Ectodermal cell (in vitro differentiated cells): ENCODE measurements around the gene LIPI.
"Not testable (repeated sequence)": the region's sequence is repeated elsewhere in the genome, so short reads cannot be mapped to it uniquely, and the experiment has no call there.

Experiments used
- H3K27ac ChIP-seq: 2 replicates; pipeline ENCODE4 v1.7.0; 2013; ENCODE audit warnings: mild to moderate bottlenecking, low read depth, low read length; ENCODE audit not compliant: insufficient read depth, poor library complexity, severe bottlenecking
- H3K27me3 ChIP-seq: 2 replicates; pipeline ENCODE4 v1.7.0; 2013; ENCODE audit warnings: mild to moderate bottlenecking, low read length; ENCODE audit not compliant: insufficient read depth, control insufficient read depth, poor library complexity, severe bottlenecking
- H3K36me3 ChIP-seq: one replicate; pipeline ENCODE4 v1.7.0; 2013; ENCODE audit warnings: low read length; ENCODE audit not compliant: control insufficient read depth, insufficient read depth
- H3K4me1 ChIP-seq: one replicate; pipeline ENCODE4 v1.7.0; 2013; ENCODE audit warnings: low read length; ENCODE audit not compliant: control insufficient read depth, insufficient read depth
- H3K4me3 ChIP-seq: 2 replicates; pipeline ENCODE4 v1.7.0; 2013; ENCODE audit warnings: low read depth, low read length, control low read depth; ENCODE audit not compliant: insufficient read depth
- H3K9me3 ChIP-seq: 2 replicates; pipeline ENCODE4 v1.7.0; 2013; ENCODE audit warnings: mild to moderate bottlenecking, low read length, moderate library complexity; ENCODE audit not compliant: control insufficient read depth
- WGBS, 2 experiments: methylation state at CpG; one replicate each; pipeline ENCODE4 v1.1.7; 2013; ENCODE audit warnings: missing lambda C conversion rate in 2 of 2; 5-methylcytosine and 5-hydroxymethylcytosine counted together

The LIPI gene

DNA sequence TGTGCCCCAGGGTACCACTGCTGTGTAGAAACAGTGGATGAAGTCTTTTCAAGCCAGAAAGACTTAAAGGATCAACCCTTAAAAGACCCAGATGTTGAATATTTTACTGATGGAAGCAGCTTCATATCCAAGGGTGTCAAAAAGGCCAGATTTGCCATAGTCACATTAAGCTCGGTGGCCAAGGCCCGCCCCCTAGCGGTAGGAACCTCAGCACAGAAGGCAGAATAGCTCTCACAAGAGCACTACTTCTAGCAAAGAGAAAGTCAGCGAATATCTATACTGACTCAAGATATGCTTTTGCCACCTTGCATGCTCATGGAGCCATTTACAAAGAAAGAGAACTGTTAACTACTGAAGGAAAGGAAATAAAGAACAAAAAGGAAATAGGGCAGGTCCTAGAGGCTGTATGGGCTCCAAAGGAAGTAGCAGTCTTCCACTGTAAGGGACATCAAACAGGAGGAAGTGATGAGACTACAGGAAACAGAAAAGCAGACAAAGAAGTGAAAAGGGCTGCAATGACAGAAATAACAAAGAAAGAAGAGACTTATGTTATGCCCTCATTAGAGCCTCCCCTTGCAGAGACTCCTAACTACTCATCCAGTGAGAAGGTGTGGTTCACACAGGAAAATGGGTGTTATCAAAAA, 90.5 kb downstream of the LIPI start:
- Histone ChIP-seq H3K36me3 (no peaks in the 10 kb centered on the region), H3K4me1 (no peaks in the 10 kb centered on the region), H3K27me3 (no peaks in the 10 kb centered on the region), H3K27ac (no peak overlapping the region), H3K9me3 (no peaks in the 10 kb centered on the region), H3K4me3 (no peak overlapping the region)
- WGBS, 2 experiments = 16 to 27% methylated on average over 4 of the region's 4 CpGs

DNA sequence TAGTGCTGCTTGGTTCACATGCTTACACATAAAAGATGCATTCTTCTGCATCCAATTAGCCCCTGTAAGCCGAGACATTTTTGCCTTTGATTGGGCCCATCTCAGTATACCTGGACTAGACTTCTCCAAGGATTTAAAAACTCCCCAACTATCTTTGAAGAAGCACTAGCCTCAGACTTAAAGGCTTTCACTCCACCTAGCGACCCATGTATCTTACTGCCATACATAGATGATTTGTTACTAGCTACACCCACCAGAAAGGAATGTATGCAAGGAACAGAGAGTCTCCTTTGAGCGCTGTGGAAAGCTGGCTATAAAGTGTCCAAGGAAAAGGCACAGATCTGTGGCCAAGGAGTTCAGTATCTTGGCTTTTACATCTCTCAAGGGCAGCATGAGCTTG, 91.7 kb downstream of the LIPI start:
- WGBS, 2 experiments = 74 to 78% methylated on average over 3 of the region's 3 CpGs
- no peaks in the 10 kb centered on the region for H3K36me3 ChIP-seq
- H3K4me3 ChIP-seq = no peak overlapping the region
- H3K9me3 ChIP-seq = no peaks in the 10 kb centered on the region
- no peak overlapping the region for H3K27ac ChIP-seq
- no peaks in the 10 kb centered on the region for H3K4me1 ChIP-seq
- no peaks in the 10 kb centered on the region for H3K27me3 ChIP-seq

DNA sequence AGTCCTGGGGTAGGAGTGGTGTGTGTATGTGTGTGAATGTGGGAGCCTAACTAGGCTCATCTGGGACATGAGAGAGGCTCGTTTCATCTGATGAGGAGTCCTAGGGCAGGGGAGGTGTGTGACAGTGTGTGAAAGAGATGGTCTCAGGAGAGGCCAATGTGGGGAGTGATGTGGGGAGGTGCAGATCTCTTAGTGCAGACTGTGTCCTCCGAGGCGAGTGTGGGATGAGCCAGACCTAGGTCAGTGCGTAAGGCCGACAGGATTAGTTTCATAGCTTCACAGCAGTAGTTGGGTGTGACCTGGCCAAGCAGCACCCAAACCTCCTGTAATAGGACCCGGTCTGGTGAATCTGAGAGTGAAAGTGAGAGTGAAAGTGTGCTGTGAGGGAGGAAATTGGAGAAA, 94.7 kb downstream of the LIPI start:
- no peaks in the 10 kb centered on the region for H3K9me3 ChIP-seq
- 92 to 94% methylated on average over 6 of the region's 6 CpGs for WGBS, 2 experiments
- no peaks in the 10 kb centered on the region for H3K4me1 ChIP-seq
- no peak overlapping the region for H3K4me3 ChIP-seq
- no peak overlapping the region for H3K27ac ChIP-seq
- H3K27me3 ChIP-seq = no peaks in the 10 kb centered on the region
- H3K36me3 ChIP-seq = no peaks in the 10 kb centered on the region

DNA sequence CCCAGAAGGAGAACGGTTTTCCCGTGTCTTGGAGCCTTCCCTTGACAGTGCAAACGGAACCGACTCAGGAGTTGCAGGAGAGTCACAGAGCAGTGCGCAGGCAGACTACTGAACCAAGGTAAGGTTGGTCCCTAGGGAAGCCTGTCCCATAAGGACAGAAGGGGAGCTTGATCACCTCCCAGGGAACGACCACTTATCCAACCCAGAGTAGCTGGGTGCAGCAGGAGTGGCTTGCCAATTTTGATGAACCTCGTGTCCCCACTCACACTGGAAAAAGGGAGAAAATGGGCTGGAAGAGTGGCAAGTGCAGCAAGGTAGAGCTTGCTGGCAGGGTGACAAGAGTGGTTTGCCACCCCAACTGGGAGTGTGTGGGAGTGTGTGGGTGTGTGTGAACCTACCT, 95.1 kb downstream of the LIPI start:
- Histone ChIP-seq H3K9me3 (no peaks in the 10 kb centered on the region), H3K4me1 (no peaks in the 10 kb centered on the region), H3K4me3 (no peak overlapping the region), H3K27me3 (no peaks in the 10 kb centered on the region), H3K36me3 (no peaks in the 10 kb centered on the region), H3K27ac (no peak overlapping the region)
- WGBS, 2 experiments = 93 to 95% methylated on average over 7 of the region's 7 CpGs

DNA sequence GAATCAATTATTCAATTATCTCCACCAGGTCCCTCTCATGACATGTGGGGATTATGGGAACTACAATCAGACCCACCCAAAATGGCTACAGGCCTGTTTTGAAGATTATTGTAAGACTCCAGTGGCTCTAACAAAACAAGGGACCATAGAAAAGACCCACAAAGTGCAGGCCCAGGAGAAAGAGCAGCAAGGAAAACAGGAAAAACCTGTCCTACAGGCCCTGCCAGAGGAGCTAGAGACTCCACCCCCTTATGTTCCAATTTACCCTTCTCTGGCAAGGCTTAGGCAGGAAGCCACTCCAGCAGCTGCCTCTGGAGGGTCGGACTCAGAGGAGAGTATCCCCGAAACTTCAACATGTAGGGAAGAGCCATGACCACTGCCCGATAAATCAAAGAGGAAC, 96.5 kb downstream of the LIPI start:
- Histone ChIP-seq H3K4me1 (no peaks in the 10 kb centered on the region), H3K27me3 (no peaks in the 10 kb centered on the region), H3K9me3 (no peaks in the 10 kb centered on the region), H3K27ac (no peak overlapping the region), H3K4me3 (no peak overlapping the region), H3K36me3 (no peaks in the 10 kb centered on the region)
- 95% methylated on average over 3 of the region's 3 CpGs for WGBS, 2 experiments

DNA sequence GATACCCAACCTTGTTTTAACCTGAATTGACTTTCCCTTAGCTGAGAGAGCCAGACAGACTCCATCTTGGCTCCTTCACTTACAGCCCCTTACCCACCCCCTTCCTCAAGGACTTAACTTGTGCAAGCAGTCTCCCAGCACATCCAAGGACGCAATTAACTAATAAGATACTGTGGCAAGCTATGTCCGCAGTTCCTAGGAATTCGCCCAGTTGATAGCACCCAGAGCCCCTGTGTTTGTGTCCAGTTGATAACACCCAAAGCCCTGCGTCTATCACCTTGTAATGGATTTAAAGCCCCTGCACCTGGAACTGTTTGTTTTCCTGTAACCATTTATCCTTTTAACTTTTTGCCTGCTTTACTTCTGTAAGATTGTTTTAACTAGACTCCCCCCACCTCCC, 106.2 kb downstream of the LIPI start:
- not testable (repeated sequence) for H3K9me3 ChIP-seq, H3K4me3 ChIP-seq, H3K36me3 ChIP-seq, H3K27ac ChIP-seq, H3K27me3 ChIP-seq
- peaks cover 10% of the 10 kb centered on the region for H3K4me1 ChIP-seq
- WGBS, 2 experiments = 92 to 93% methylated on average over 4 of the region's 4 CpGs

DNA sequence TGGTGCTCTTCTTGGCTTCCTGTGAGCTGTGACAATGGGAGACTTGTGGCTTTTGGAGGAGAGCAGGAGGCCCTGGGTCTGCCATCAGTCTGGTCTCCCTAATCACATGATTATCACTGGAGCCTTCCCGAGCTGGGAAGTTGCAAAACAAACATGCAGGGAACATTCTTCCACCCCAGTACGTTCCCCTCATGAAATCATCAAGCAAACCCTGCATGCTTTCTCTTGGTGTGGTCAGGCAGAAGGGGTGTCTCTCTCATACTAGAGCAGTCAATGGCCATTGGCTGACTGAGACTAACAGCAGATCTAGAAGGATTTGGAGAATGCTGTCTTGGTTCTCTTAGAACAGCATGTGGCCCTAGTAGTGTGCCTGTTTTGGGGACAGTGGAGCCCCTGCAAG, 111.2 kb downstream of the LIPI start:
- Histone ChIP-seq H3K27ac (no peak overlapping the region), H3K36me3 (no peaks in the 10 kb centered on the region), H3K9me3 (no peaks in the 10 kb centered on the region), H3K4me3 (no peak overlapping the region), H3K4me1 (peaks cover 14% of the 10 kb centered on the region), H3K27me3 (no peaks in the 10 kb centered on the region)
- 50 to 74% methylated on average over 2 of the region's 2 CpGs for WGBS, 2 experiments

DNA sequence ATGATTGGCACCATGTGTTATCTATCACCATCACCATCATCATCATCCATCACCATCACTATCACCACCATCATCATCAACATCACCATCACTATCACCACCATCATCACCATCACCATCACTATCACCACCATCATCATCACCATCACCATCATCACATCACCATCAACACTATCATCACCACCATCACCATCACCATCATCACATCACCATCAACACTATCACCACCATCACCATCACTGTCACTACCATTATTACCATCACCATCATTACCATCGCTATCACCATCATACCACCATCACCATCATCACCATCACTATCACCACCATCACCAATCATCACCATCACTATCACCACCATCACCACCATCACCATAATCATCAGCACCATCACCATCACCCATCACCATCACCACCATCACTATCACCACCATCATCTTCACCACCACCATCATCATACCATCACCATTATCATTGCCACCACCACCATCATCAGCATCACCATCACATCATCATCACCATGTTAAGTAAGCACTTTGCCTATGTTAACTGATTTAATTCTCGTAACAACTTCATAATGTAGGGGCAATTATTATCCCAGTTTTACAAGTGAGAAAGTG, 112.8 kb downstream of the LIPI start:
- 92 to 95% methylated on average over 1 to 2 of the region's 2 CpGs for whole genome bisulfite sequencing, 2 experiments
- no peaks in the 10 kb centered on the region for H3K27me3 ChIP-seq
- H3K27ac ChIP-seq = no peak overlapping the region
- no peak overlapping the region for H3K4me3 ChIP-seq
- peaks cover 8% of the 10 kb centered on the region for H3K4me1 ChIP-seq
- H3K36me3 ChIP-seq = no peaks in the 10 kb centered on the region
- no peaks in the 10 kb centered on the region for H3K9me3 ChIP-seq

DNA sequence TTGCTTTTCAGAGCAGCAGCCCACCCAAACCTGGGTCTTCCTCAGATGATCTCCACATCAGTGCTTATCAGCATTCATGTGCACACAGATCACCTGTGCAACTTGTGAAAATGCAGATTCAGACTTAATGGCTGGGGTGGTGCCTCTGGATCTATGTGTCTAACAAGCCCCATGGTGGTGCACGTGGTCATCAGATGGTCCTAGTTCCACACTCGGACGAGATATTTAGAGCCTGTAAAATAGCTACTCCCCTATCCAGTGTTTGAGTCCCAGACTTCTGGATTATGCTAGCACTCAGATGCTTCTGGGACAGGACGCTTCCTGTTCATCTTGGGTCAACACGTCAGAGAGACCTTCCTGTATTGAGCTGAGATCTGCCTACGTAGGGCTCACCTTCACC, 114.2 kb downstream of the LIPI start:
- Histone ChIP-seq H3K4me1 (peaks cover 8% of the 10 kb centered on the region), H3K36me3 (no peaks in the 10 kb centered on the region), H3K9me3 (no peaks in the 10 kb centered on the region), H3K4me3 (no peak overlapping the region), H3K27me3 (no peaks in the 10 kb centered on the region), H3K27ac (no peak overlapping the region)
- WGBS, 2 experiments = 93 to 94% methylated on average over 6 of the region's 6 CpGs

DNA sequence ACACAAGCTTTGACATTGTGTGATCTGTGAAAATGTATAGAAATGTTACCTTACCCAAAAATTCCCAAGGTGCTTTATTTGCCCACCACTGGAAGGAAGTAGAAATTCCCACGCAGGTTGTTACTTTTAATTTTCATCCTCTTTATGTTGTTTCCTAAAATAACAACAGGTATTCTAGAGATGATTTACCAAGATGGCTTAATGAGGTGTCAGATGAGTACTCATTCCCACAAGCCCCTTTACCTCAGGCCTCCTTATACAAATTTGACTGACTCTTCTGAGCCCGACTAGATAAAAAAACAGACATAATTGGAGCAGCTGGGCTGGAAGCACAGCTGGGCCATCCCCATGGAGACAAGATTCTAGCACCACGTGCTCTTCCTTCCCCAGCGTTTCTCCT, 114.6 kb downstream of the LIPI start:
- Histone ChIP-seq H3K27me3 (no peaks in the 10 kb centered on the region), H3K9me3 (no peaks in the 10 kb centered on the region), H3K4me1 (peaks cover 8% of the 10 kb centered on the region), H3K27ac (no peak overlapping the region), H3K4me3 (no peak overlapping the region), H3K36me3 (no peaks in the 10 kb centered on the region)
- WGBS, 2 experiments = 85 to 86% methylated on average over 3 of the region's 4 CpGs
